Stimulated activated CD8-positive, alpha-beta memory T cell treated with anti-CD3 and anti-CD28 coated beads, Interleukin-2, amount 100 ng/mL, for 1 hour (primary cell): ENCODE measurements around the gene BORCS6.

Experiments
- DNase-seq, 2 donors: peaks; one replicate each; pipeline ENCODE4 v3.0.0-alpha.2; 2020; ENCODE audit warnings: low read depth in 2 of 2

Gene BORCS6

DNA sequence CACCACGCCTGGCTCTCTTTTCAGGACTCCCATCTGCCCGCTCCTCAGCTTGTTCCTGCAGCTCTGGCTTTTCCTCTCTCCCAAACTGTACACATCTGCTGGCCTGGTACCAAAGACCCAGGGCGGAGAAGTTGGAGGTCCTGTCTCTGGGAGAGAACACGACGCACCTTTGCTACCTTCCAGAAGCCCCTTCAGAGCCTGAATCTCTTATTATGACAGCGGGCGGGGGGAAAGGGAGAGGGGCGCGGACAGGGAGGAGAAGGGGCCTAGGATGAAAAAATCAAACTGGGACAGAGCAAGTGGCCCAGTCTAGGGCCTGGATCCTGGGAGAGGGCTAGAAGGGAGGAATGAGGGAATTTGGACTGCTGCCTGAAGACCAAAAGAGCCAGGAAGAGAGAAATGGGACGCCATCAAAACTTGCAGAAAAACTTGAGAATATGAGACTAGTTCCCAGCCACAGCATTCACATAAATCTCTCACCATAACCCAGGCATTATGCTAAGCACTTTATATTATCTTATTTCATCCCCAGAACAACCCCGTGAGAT is 35.3 kb downstream of the BORCS6 start:
- no peak for DNase-seq

DNA sequence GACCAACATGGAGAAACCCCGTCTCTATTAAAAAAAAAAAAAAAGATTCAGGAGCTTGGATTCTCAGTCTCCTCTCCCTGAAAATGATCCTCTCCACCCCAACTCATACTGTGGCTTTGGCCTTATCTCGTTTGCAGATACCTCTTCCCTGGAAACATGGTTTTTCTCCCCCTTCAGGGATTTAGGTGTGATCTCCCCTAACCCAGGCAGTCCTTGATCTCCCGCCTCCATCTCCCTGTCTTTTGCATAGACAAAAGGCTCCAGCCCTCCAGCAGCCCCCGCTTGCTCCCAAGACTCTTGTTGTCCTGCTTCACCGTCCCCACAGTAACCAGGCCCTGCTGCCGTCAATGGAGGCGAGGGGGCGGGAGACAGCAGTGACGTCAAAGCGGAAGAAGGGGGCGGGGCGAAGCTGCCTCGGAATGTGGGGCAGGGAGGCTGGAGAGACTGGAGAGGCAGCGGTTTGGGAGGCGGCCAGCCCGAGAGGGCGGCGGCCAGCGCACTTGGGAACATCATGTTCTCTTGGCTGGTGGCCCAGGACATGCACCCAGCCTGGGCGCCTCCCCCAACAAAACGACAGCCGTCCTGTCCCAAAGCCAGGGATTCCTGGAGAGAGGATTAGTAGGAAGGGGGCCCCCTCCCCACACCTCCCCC is 35.9 kb downstream of the BORCS6 start:
- peak; percentile 62 to 79 for DNase-seq

DNA sequence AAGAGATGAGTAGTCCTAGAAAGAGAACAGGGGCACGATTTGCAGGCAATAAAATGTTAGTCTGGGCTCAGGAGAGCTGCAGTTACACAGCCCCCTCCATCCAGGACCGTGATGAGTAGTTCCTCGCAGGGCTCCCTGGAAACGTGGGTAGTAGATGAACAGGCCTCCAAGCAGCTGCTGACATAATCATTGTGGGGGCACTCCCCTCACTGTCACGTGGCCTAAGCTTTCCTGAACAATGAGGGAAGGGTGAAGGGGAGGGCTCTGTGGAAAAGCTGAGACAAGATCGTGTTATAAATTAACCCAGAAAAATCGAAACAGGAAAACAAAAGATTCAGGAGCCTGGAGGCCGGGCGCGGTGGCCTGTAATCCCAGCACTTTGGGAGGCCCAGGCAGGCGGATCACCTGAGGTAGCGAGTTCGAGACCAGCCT is 36.4 kb downstream of the BORCS6 start:
- DNase-seq: no peak

- DNase-seq: no peak
Measured at GRCh38 chr17:8153031-8153451, 36.9 kb downstream of the BORCS6 start.

DNA sequence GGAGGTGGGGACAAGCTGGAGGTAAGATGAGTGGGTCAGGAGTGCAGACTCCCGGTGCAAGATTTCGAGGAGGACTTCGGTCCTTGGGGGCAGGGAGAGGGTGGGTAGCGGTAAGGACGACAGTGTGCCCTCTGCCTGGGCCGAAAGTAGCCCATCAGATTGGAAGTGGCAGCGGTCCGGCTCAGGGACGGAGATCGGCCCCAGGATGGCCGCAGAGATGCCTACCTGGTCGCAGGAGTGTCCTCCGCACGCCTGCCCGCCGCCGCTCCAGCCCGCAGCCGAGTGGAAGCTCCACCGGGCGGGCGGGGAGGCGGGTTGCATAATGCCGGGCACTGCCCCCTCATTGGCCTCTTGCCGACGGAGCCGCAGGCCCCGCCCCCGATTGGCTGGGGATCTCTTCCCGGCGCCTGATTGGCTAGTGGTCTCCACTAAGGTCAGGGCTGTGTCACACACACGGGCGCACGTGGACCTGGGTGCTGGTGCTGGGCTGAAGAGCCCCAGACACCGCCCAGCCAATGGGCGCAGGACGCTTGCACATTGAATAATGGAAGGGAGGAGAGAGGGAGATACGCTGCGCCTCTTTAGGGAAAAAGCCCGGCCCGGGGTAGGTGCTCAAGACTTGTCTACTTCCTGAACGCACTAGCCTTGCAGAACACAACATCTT is 37.7 kb downstream of the BORCS6 start, which contains the start of gene PER1:
TSS of gene PER1 (minus strand) at position 293 of the 664 bp plus-strand sequence. CDS start 1,698 bp downstream, outside the sequence.
- DNase-seq: peak; percentile 50 to 67

GRCh38 chr17:8151641-8152111 is 38.3 kb downstream of the BORCS6 start:
- no peak for DNase-seq

- DNase-seq: peak; percentile 84
Measured at GRCh38 chr17:8151120-8151640, 38.8 kb downstream of the BORCS6 start.

- DNase-seq: no peak
Measured at GRCh38 chr17:8150194-8151119, 39.5 kb downstream of the BORCS6 start.

DNA sequence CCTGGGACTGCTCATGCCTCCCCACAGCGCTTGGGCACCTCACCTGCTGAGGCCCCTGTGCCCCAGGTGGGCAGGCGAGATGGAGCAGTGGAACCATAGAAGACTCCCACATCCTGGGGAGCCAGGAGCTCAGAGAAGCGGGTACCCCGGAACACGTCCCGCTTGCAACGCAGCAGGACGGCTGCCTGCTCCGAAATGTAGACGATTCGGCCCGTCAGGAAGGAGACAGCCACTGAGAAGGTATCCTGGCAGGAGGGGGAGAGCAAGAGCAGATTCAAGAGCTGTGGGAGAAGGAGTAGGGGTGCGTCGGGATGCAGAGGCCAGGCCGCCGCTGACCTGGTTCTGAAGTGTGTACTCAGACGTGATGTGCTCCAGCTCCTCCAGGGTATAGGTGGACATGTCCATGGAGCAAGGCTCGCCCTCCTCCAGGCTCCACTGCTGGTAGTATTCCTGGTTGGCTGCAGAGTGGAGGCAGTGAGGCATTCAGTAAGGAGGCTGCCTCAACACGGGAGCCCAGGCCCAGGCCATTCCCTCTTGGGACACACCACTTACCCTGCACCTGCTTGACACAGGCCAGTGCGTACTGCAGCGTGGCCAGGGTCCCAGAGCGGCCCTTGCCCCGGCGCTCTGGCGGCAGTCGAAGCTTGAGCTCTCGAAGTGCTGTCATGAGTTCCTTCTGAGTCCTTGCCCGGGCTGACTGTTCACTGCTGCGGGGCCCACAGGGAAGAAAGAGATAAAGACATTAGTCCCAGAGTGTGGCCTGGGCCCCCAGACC is 40.4 kb downstream of the BORCS6 start:
- DNase-seq: no peak

DNA sequence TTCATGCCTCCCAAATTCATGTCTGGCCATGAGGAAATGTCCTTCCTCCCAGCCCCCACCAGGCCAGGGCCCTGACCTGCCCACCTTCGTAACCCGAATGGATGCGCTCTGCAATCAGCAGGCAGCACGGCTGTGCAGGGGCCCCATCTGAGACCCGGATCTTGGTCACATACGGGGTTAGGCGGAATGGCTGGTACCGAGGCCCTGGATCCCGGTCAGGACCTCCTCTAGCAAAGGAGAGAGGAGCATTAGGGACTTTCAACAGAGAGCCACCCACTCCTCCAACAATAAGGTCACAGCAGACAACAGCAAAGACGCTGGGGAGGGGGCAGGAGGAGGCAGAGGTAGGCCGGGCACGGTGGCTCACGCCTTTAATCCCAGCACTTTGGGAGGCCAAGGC is 41.4 kb downstream of the BORCS6 start:
- DNase-seq: no peak

DNA sequence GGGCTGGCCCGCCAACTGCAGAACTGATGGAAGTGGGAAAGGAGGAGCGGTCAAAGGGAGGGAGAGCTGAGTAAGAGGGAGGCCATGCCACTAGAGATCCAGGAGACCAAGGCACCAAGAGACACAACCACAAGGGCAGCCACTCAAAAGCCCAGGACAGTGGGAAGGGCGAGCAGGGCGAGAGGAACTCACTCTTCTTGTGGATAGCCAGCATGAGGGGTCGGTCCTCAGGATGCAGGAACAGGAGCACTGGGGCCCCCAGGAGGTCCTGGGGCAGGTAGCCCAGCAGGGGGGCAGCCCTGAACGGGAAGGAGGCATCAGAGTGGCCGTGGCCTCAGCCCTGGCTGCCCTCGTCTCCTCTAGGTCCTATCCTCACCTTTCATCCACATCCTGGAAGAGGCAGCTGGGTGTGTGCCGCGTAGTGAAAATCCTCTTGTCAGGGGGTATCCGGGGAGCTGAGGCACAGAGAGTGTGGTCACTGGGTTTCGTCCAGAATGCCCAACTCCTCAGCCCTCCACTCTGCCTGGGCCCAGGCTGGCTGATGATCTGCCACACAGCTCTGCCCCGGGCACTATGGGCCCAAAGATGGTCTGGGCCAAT is 42.1 kb downstream of the BORCS6 start:
- DNase-seq: no peak

GRCh38 chr17:8147141-8147804 is 42.7 kb downstream of the BORCS6 start:
- DNase-seq: no peak

DNA sequence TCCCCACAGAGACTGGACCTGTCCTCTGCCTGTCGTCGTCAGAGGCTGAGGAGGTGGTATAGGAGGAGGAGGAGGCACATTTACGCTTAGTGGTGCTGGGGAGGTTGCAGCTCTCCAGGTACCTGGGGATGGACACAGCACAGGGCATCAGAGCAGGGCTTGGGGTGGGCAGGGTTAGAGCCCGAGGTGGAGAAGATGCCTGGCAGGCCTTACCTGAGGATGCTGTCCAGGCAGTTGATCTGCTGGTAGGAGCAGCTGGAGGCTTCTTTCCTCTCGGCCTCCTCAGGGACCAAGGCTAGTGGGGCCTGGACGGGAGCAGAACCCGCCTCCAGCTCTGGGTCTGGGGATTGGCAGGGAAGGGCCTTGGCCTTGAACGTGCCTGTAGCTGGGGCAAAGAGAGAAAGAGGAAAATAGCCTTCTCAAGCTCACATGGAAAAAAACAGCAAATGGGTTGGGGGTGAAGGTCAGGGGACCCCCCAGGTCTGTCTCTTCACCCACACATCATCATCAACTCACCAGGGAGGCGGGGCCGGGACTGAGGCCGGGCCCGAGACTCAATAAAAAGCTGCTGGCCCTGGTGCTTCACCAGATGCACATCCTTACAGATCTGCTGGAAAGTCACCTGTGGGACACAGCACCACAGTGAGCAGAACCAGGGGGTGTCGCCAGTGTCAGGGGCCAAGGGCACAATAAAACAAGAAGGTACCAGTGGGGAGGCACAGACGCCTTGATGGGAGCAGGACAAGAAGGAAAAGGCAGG is 43.4 kb downstream of the BORCS6 start:
- no peak for DNase-seq

DNA sequence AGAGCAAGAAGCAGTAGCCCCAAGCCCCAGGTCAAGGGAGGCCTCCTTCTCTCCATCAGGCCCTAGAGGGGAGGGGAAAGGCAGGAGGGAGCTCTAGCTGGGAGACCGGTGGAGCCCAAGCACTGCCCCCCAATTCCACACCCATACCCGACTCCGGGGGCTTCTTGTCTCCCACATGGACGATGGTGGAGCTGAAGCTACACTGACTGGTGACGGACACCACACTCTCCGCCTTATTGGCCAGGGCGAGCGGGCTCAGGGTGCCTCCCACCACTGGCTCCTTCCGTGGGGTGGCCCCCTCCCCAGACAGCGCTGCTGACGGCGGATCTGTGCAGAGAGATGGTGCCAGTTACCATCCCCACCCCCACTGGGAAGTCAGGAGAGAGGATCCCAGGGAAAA is 44.2 kb downstream of the BORCS6 start:
- no peak for DNase-seq

GRCh38 chr17:8144401-8145231 is 45.4 kb downstream of the BORCS6 start:
- DNase-seq: no peak

- DNase-seq: no peak
Measured at GRCh38 chr17:8143581-8144400, 46.2 kb downstream of the BORCS6 start.

DNA sequence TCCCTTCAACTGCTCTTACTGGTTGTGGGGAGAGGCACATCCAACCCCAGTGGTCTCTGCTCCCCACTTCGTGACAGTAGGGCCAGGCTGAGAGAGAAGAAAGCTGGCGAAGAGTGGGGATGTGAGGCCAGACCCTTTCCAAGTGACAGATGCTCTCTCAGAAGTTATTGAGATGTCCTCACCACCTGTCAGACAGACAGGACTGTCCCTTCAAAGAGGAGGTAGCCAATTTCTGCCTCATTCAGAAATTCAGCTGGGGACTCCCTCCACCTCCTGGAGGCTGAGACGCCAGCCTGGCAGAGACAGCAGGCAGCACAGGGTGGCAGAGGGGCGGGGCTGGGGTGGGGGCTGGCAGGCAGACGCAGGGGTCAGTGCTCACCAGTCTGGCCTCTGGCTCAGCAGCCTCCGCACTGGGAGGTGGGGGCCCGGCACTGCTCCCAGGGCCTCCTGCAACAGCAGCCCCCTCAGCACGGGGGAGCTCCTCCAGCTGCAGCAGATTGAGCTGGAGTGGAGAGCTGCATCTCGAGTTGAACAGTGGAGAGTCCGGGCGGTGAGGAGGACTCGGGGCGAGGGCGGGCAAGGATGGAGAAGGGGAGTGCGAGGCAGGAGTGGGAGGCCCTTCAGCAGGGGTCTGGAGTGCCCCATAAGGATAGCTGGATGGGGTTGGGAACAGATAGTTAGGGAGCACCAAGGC is 46.9 kb downstream of the BORCS6 start:
- no peak for DNase-seq
